Activated T-cell treated with anti-CD3 and anti-CD28 coated beads, Interleukin-2, amount 50 U/mL, for 48 hours (primary cell): ENCODE data around the gene METAP1D.
"Not testable (repeated sequence)": the region's sequence is repeated elsewhere in the genome, so short reads cannot be mapped to it uniquely, and the experiment has no call there.

ENCODE experiments used
- DNase-seq, 2 experiments: peaks; one replicate each; pipeline ENCODE4 v3.0.0-alpha.2; 2020

Gene METAP1D

GRCh38 chr2:172105471-172106107, 105.8 kb downstream of the METAP1D start:
- DNase-seq: peak in 1 of 2 experiments; percentile 22

GRCh38 chr2:172106108-172106961, 106.6 kb downstream of the METAP1D start:
- peak; percentile 61 to 71 for DNase-seq

- peak; percentile 28 to 34 for DNase-seq
Observed at GRCh38 chr2:172107690-172108586, 108.2 kb downstream of the METAP1D start.

- peak in 1 of 2 experiments; percentile 24 for DNase-seq
Observed at GRCh38 chr2:172108587-172108930, 108.8 kb downstream of the METAP1D start.

- no peak for DNase-seq
Observed at GRCh38 chr2:172109256-172109987, 109.7 kb downstream of the METAP1D start.

GRCh38 chr2:172109988-172110811, 110.4 kb downstream of the METAP1D start:
- peak in 1 of 2 experiments; percentile 22 for DNase-seq

- no peak for DNase-seq
Observed at GRCh38 chr2:172113617-172114016, 113.9 kb downstream of the METAP1D start.

GRCh38 chr2:172114176-172114575, 114.4 kb downstream of the METAP1D start:
- DNase-seq: not testable (repeated sequence)

GRCh38 chr2:172114579-172114978, 114.8 kb downstream of the METAP1D start:
- DNase-seq: no peak

GRCh38 chr2:172116107-172116506, 116.4 kb downstream of the METAP1D start:
- DNase-seq: no peak

GRCh38 chr2:172119089-172119488, 119.3 kb downstream of the METAP1D start:
- DNase-seq: no peak

GRCh38 chr2:172120118-172120517, 120.4 kb downstream of the METAP1D start:
- no peak for DNase-seq

GRCh38 chr2:172128484-172128883, 128.7 kb downstream of the METAP1D start:
- DNase-seq: no peak

GRCh38 chr2:172129404-172129803, 129.7 kb downstream of the METAP1D start:
- DNase-seq: no peak
